NB4 (cell line): Measurements from ENCODE around the gene IGFL2.

Source experiments
- DNase-seq: peaks from one replicate; pipeline ENCODE4 v3.0.0; 2010; ENCODE audit warnings: low read depth
- H3K4me3 ChIP-seq: one replicate; pipeline ENCODE4 v1.5.1; 2011; ENCODE audit warnings: mild to moderate bottlenecking, low read depth, low read length, moderate library complexity
- CTCF ChIP-seq: IDR thresholded peaks from one replicate; pipeline ENCODE4 v1.5.1; 2012; ENCODE audit warnings: low read depth, low read length
- MYC ChIP-seq: IDR thresholded peaks from 2 replicates; pipeline ENCODE4 v1.6.1; 2011; ENCODE audit warnings: low read depth, low read length
- POLR2A ChIP-seq: IDR thresholded peaks from 2 replicates; pipeline ENCODE4 v1.6.1; 2011; ENCODE audit warnings: mild to moderate bottlenecking; ENCODE audit not compliant: insufficient read length; ENCODE audit errors: extremely low read depth
- TF ChIP-seq, protein P1 (sequence below): IDR thresholded peaks from 2 replicates; pipeline ENCODE4 v1.6.1; 2011; ENCODE audit warnings: low read depth, low read length

Gene IGFL2

DNA sequence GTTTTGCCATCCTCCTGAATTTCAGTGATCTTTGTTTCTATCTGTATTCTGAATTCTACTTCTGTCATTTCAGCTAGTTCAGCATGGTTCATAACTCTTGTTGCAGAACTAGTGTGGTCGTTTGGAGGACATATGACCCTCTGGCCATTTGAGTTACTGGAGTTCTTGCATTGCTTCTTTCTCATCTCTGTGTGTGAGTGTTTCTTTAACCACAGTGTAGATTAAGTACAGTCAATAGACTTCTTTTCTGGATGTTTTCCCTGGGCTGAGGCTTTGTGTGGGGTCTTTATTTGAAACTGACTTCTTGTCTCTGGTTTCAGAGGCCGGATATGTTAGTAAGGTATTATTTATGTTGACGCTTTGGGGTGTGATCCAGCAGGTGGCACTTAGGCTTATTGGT is 14.7 kb downstream of the IGFL2 start:
- H3K4me3 ChIP-seq, result no peak overlapping the region
- TF ChIP-seq, protein P1, sequence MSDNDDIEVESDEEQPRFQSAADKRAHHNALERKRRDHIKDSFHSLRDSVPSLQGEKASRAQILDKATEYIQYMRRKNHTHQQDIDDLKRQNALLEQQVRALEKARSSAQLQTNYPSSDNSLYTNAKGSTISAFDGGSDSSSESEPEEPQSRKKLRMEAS, result no peak
- TF ChIP-seq CTCF, result no peak
- TF ChIP-seq POLR2A, result no peak
- no peak for TF ChIP-seq MYC
- no peak for DNase-seq

DNA sequence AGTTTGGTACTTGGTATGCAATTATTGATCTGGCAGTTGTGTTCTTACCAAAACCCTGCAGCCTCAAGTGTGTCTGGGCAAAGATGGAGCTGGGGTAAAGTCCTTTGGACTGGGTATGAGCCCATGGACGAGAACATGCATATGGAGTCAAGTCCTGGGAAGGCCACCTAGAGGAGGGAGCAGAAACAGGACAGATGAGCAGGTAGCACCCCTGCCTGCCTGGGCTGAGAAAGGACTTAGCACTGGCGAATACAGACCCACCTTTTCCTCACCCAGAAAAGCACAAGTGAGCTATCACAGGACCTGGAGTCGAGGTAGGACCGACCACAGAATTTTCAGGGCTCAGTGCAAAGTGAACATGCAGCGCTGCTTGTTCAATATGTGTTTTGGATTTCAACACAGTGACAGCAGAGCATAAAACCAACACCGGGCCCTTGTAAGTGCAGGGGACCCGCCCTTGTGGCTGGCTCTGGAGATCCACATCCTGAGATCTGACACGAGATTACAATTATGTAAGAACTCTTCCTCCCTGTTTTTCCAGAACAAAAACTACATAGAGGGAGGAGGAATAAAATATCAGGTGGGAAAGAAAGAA is 25.9 kb downstream of the IGFL2 start:
- no peak overlapping the region for H3K4me3 ChIP-seq
- TF ChIP-seq POLR2A (no peak), CTCF (peak; percentile 23), MYC (no peak)
- peak; percentile 51 for DNase-seq

GRCh38 chr19:46176116-46176860 is 28.2 kb downstream of the IGFL2 start:
- no peak for DNase-seq
- no peak overlapping the region for H3K4me3 ChIP-seq

DNA sequence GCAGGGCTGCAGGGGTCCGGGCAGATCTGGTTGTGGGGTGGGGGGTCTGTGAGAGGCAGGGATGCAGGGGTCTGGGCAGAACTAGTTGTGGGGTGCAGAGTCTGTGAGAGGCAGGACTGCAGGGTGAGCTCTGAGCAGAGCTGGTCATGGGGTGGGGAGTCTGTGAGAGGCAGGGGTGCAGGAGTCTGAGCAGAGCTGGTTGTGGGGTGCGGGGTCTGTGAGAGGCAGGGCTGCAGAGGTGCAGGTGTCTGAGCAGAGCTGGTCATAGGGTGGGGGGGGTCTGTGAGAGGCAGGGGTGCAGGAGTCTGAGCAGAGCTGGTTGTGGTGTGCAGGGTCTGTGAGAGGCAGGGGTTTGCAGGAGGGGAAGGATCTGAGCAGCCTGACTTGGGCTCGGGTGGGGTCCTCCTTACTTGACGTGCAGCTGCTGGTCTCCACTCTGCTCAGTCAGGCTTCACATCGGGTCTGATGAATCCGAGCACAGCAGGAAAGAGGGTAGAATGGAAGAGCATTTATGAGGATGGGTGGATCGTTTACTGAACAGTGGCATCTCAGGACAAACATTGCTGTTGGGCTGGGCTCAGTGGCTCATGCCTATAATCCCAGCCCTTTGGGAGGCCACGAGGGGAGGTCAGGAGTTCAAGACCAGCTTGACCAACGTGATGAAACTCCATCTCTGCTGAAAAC is 31.2 kb downstream of the IGFL2 start:
- H3K4me3 ChIP-seq, result no peak overlapping the region
- DNase-seq, result no peak
- TF ChIP-seq MYC (no peak), POLR2A (no peak), CTCF (no peak)
- TF ChIP-seq, protein P1, result no peak

More at GRCh38 chr19:46176116-46176860, 28.2 kb downstream of the IGFL2 start:
- TF ChIP-seq CTCF, result no peak
- TF ChIP-seq, protein P1, result no peak
- no peak for TF ChIP-seq MYC
- TF ChIP-seq POLR2A, result no peak

- H3K4me3 ChIP-seq, result no peak overlapping the region
- TF ChIP-seq MYC (no peak), CTCF (no peak), POLR2A (no peak)
- TF ChIP-seq, protein P1, result no peak
- no peak for DNase-seq
Measured at GRCh38 chr19:46180701-46181387, 32.8 kb downstream of the IGFL2 start.
